GM23338 (cell line): ENCODE measurements around the gene TRIP10. TPM values are rescaled to one million over a fixed set of nuclear protein-coding genes. Genes with fewer than 3 reads are reported as not detected.

Experiments
- ZNF462 ChIP-seq: fragments of 250-450 bp; sonication (Bioruptor Pico); IDR thresholded peaks from 2 replicates; pipeline ENCODE4 v1.5.0; 2020; ENCODE audit warnings: mild to moderate bottlenecking, moderate library complexity
- polyA plus RNA-seq: library from polyadenylated mRNA; unstranded; fragments of >200 nt; fragmentation: Nextera tagmentation; extraction: Ambion mirVana; gene quantifications from 2 replicates; pipeline ENCODE4 v1.2.1, GENCODE V29; 2016
- total RNA-seq: library from RNA; depleted of rRNA; stranded (reverse); fragments of >200 nt; shearing (Covaris generic); gene quantifications from 2 replicates; pipeline ENCODE4 v1.2.3, GENCODE V29; 2014
- TF ChIP-seq, protein P1 (sequence below): IDR thresholded peaks from one replicate; pipeline ENCODE4 v1.6.1; 2018; ENCODE audit warnings: antibody characterized with exemption; ENCODE audit not compliant: unreplicated experiment

Gene TRIP10
- total and polyA plus RNA-seq, 2 experiments from 2014 or later: 56.8 to 68.5 TPM

GRCh38 chr19:6735181-6735911, 4.1 kb upstream of the TRIP10 start (continued):
- no peak for TF ChIP-seq ZNF462 (CRISPR knock-in tag)
- TF ChIP-seq, protein P1, sequence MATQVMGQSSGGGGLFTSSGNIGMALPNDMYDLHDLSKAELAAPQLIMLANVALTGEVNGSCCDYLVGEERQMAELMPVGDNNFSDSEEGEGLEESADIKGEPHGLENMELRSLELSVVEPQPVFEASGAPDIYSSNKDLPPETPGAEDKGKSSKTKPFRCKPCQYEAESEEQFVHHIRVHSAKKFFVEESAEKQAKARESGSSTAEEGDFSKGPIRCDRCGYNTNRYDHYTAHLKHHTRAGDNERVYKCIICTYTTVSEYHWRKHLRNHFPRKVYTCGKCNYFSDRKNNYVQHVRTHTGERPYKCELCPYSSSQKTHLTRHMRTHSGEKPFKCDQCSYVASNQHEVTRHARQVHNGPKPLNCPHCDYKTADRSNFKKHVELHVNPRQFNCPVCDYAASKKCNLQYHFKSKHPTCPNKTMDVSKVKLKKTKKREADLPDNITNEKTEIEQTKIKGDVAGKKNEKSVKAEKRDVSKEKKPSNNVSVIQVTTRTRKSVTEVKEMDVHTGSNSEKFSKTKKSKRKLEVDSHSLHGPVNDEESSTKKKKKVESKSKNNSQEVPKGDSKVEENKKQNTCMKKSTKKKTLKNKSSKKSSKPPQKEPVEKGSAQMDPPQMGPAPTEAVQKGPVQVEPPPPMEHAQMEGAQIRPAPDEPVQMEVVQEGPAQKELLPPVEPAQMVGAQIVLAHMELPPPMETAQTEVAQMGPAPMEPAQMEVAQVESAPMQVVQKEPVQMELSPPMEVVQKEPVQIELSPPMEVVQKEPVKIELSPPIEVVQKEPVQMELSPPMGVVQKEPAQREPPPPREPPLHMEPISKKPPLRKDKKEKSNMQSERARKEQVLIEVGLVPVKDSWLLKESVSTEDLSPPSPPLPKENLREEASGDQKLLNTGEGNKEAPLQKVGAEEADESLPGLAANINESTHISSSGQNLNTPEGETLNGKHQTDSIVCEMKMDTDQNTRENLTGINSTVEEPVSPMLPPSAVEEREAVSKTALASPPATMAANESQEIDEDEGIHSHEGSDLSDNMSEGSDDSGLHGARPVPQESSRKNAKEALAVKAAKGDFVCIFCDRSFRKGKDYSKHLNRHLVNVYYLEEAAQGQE: no peak
